Measurements from ENCODE around the gene CCDC148.
"Not testable (repeated sequence)": the region's sequence is repeated elsewhere in the genome, so short reads cannot be mapped to it uniquely, and the experiment has no call there.

The CCDC148 gene

GRCh38 chr2:158291544-158292180 lies 164.9 kb downstream of the CCDC148 start:
- DNase-seq (ENCODE audit: low spot score), result no peak

GRCh38 chr2:158290225-158290624 lies 166.3 kb downstream of the CCDC148 start:
- DNase-seq (ENCODE audit: low spot score), result no peak

GRCh38 chr2:158276619-158277471 lies 179.7 kb downstream of the CCDC148 start:
- DNase-seq (ENCODE audit: low spot score), result no peak

GRCh38 chr2:158273791-158274190 lies 182.8 kb downstream of the CCDC148 start:
- no peak for DNase-seq (ENCODE audit: low spot score)

GRCh38 chr2:158270536-158270935 lies 186.0 kb downstream of the CCDC148 start:
- no peak for DNase-seq (ENCODE audit: low spot score)

- no peak for DNase-seq (ENCODE audit: low spot score)
Measured at GRCh38 chr2:158269143-158269542, 187.4 kb downstream of the CCDC148 start.

- no peak for DNase-seq (ENCODE audit: low spot score)
Measured at GRCh38 chr2:158266111-158266510, 190.4 kb downstream of the CCDC148 start.

- no peak for DNase-seq (ENCODE audit: low spot score)
Measured at GRCh38 chr2:158255257-158255656, 201.3 kb downstream of the CCDC148 start.

GRCh38 chr2:158253170-158253569 lies 203.4 kb downstream of the CCDC148 start:
- no peak for DNase-seq (ENCODE audit: low spot score)

- DNase-seq (ENCODE audit: low spot score), result no peak
Measured at GRCh38 chr2:158251356-158251755, 205.2 kb downstream of the CCDC148 start.

GRCh38 chr2:158243392-158243791 lies 213.2 kb downstream of the CCDC148 start:
- DNase-seq (ENCODE audit: low spot score), result no peak

- no peak for DNase-seq (ENCODE audit: low spot score)
Measured at GRCh38 chr2:158242280-158242679, 214.3 kb downstream of the CCDC148 start.

- no peak for DNase-seq (ENCODE audit: low spot score)
Measured at GRCh38 chr2:158240975-158241374, 215.6 kb downstream of the CCDC148 start.

GRCh38 chr2:158239271-158239670 lies 217.3 kb downstream of the CCDC148 start:
- no peak for DNase-seq (ENCODE audit: low spot score)

GRCh38 chr2:158234497-158234896 lies 222.1 kb downstream of the CCDC148 start:
- DNase-seq (ENCODE audit: low spot score), result no peak

- no peak for DNase-seq (ENCODE audit: low spot score)
Measured at GRCh38 chr2:158232476-158232875, 224.1 kb downstream of the CCDC148 start.

GRCh38 chr2:158228943-158229508 lies 227.5 kb downstream of the CCDC148 start:
- no peak for DNase-seq (ENCODE audit: low spot score)

GRCh38 chr2:158223066-158223465 lies 233.5 kb downstream of the CCDC148 start:
- not testable (repeated sequence) for DNase-seq (ENCODE audit: low spot score)

- no peak for DNase-seq (ENCODE audit: low spot score)
Measured at GRCh38 chr2:158221063-158222020, 235.2 kb downstream of the CCDC148 start.

GRCh38 chr2:158217593-158217992 lies 239.0 kb downstream of the CCDC148 start:
- no peak for DNase-seq (ENCODE audit: low spot score)

GRCh38 chr2:158214431-158214830 lies 242.1 kb downstream of the CCDC148 start:
- DNase-seq (ENCODE audit: low spot score), result no peak

GRCh38 chr2:158213773-158214172 lies 242.8 kb downstream of the CCDC148 start:
- no peak for DNase-seq (ENCODE audit: low spot score)

All from CD4-positive, alpha-beta T cell treated with Interleukin-6 at 100 ng/mL for 8 hours (primary cell).